ENCODE results near the gene TBC1D5.

TBC1D5 gene

DNA sequence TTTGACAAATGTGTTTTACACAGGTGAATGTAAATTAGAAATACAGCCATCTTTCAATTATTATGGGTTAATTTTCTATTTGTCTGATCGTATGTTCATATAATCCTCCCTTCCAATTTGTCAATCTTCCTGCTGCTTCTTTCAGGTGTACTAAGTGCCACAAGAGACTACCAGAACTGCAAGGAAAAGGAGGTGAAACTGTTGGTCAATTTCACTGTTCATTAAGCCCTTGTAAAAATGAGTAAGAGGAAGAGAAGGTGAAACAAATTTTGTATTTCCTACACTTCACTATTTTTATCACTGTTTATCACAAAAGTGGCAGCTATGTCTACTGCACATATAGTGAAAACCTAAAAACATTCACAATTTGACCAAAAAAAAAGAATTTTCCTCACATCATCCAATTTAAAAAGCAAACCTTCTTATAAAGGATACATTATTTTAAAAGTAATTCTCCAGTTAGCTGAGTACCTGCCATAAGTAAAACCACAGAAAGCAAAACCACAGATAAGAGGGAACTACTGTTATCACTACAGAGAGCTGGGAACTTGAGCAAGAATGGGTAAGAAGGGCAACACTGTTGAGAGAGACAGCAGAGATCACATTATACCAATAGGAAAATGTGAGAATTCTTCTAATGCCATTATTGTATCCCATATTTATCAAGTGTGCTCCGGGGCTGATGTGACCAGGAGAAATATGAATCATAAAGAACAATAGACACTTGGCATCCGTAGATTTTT, 163.0 kb downstream of the TBC1D5 start:
- H3K27me3 ChIP-seq (ENCODE audit: control insufficient read depth, insufficient read depth, low read length), result no peaks in the 10 kb centered on the region
- H3K4me1 ChIP-seq (ENCODE audit: control insufficient read depth, insufficient read depth, low read length), result no peaks in the 10 kb centered on the region
- DNase-seq (ENCODE audit: low read depth, low spot score), result no peak
- no peak overlapping the region for H3K4me3 ChIP-seq (ENCODE audit: low read length)
- no peaks in the 10 kb centered on the region for H3K9me3 ChIP-seq (ENCODE audit: control insufficient read depth, insufficient read depth, low read length)
- H3K27ac ChIP-seq (ENCODE audit: low read length), result no peak overlapping the region
- WGBS (ENCODE audit: insufficient coverage, insufficient read length), result no CpG with 5 or more reads among the region's 3 CpGs
- no peaks in the 10 kb centered on the region for H3K36me3 ChIP-seq (ENCODE audit: control insufficient read depth, insufficient read depth, low read length)

DNA sequence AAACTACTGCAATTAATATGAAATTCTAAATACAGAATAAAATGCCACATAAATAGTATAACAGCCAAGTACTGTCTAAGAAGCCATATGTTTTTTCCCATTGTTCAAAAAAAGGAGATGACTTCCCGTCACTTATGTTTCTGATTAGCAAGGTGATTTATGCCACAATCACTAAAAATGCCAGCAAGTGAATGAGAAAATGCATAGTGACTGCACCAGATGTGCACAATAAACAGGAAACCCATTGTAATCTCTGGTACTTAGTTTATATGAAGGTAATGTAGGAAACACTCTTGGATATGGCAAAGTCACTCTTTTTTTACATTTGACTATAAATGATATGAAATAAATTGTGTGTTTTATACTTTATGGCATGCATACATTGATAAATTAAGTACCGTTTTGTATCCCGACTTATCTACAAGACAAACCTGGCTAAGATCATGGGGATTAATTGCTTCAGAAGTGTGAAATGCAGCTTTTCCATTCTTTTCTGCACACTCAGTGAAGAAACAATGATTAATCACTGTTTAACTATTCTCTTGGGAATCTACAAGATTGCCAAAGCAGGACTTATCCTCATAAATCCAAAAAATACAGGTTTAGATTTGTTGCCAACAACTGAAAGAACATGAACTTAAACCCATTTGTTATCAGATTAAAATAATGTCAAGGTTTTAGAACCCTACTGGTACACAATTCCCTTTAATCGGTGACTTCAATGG, 164.5 kb downstream of the TBC1D5 start:
- Histone ChIP-seq H3K4me3 (ENCODE audit: low read length) (no peak overlapping the region), H3K4me1 (ENCODE audit: control insufficient read depth, insufficient read depth, low read length) (no peaks in the 10 kb centered on the region), H3K36me3 (ENCODE audit: control insufficient read depth, insufficient read depth, low read length) (no peaks in the 10 kb centered on the region), H3K9me3 (ENCODE audit: control insufficient read depth, insufficient read depth, low read length) (no peaks in the 10 kb centered on the region), H3K27me3 (ENCODE audit: control insufficient read depth, insufficient read depth, low read length) (no peaks in the 10 kb centered on the region), H3K27ac (ENCODE audit: low read length) (no peak overlapping the region)
- no peak for DNase-seq (ENCODE audit: low read depth, low spot score)
- WGBS (ENCODE audit: insufficient coverage, insufficient read length), result no CpG with 5 or more reads among the region's 4 CpGs

DNA sequence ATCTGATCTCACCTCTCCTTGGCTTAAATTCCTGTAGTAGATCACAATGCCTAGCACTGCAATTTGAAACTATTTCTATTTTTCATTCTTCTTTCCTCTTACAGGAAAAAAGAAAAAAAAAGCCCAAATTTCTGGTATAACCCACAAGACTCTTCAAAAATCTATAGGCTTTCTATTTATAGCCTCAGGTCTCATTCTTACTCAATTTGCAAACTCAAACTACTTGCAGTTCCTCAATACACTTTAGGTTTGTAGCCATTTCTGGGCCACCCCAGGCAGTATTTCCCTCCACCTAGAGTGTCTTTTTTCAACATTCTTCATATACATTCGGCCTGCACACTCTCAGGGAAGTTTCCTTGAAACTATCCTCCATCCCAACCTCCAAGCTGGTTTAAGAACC, 169.0 kb downstream of the TBC1D5 start:
- DNase-seq (ENCODE audit: low read depth, low spot score), result no peak
- no CpG with 5 or more reads among the region's 1 CpG for WGBS (ENCODE audit: insufficient coverage, insufficient read length)
- Histone ChIP-seq H3K27me3 (ENCODE audit: control insufficient read depth, insufficient read depth, low read length) (no peaks in the 10 kb centered on the region), H3K27ac (ENCODE audit: low read length) (no peak overlapping the region), H3K4me3 (ENCODE audit: low read length) (no peak overlapping the region), H3K9me3 (ENCODE audit: control insufficient read depth, insufficient read depth, low read length) (no peaks in the 10 kb centered on the region), H3K36me3 (ENCODE audit: control insufficient read depth, insufficient read depth, low read length) (no peaks in the 10 kb centered on the region), H3K4me1 (ENCODE audit: control insufficient read depth, insufficient read depth, low read length) (no peaks in the 10 kb centered on the region)

DNA sequence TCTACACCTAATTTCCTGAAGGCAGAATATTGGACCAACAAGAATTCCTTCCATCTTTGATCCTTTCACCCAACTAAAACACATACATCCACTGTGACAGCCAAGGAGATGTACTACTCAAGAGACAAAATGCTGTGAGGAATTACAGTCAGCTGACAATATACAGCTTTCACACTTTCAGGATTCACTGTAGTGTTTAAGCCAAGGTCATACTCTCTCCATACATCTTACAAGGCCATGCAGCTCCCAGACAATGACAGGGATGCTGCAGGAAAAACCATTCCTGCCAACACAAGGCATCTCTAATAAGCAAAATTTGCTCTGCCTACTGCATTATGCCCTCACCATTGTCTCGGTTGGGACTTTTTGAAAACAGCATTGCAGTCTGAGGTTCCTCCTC, 170.7 kb downstream of the TBC1D5 start:
- Histone ChIP-seq H3K36me3 (ENCODE audit: control insufficient read depth, insufficient read depth, low read length) (no peaks in the 10 kb centered on the region), H3K9me3 (ENCODE audit: control insufficient read depth, insufficient read depth, low read length) (no peaks in the 10 kb centered on the region), H3K27me3 (ENCODE audit: control insufficient read depth, insufficient read depth, low read length) (no peaks in the 10 kb centered on the region), H3K4me3 (ENCODE audit: low read length) (no peak overlapping the region), H3K4me1 (ENCODE audit: control insufficient read depth, insufficient read depth, low read length) (no peaks in the 10 kb centered on the region), H3K27ac (ENCODE audit: low read length) (no peak overlapping the region)
- WGBS (ENCODE audit: insufficient coverage, insufficient read length), result no CpG with 5 or more reads among the region's 1 CpG
- DNase-seq (ENCODE audit: low read depth, low spot score), result no peak

DNA sequence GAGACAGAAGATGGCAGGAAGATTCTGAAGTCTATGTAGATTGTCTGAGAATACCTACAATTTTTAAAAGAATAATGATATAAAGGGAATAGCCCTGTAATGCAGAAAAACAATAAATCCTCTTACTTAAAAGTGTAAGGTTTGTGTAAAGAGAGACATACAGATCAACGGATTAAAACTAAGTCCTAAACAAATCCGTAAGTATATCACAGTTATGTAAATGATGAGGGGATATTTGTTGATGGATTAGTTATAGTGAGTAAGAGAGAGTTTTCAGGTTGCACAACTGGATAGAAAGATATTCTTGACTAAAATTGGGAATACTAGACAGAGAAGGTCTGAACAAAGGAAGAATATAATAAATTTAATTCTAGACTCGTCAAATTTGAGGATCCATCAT, 179.6 kb downstream of the TBC1D5 start:
- Histone ChIP-seq H3K4me3 (ENCODE audit: low read length) (no peak overlapping the region), H3K27ac (ENCODE audit: low read length) (no peak overlapping the region), H3K36me3 (ENCODE audit: control insufficient read depth, insufficient read depth, low read length) (no peaks in the 10 kb centered on the region), H3K9me3 (ENCODE audit: control insufficient read depth, insufficient read depth, low read length) (no peaks in the 10 kb centered on the region), H3K27me3 (ENCODE audit: control insufficient read depth, insufficient read depth, low read length) (no peaks in the 10 kb centered on the region), H3K4me1 (ENCODE audit: control insufficient read depth, insufficient read depth, low read length) (no peaks in the 10 kb centered on the region)
- 100% methylated on average over 1 of the region's 3 CpGs for WGBS (ENCODE audit: insufficient coverage, insufficient read length)
- DNase-seq (ENCODE audit: low read depth, low spot score), result no peak

DNA sequence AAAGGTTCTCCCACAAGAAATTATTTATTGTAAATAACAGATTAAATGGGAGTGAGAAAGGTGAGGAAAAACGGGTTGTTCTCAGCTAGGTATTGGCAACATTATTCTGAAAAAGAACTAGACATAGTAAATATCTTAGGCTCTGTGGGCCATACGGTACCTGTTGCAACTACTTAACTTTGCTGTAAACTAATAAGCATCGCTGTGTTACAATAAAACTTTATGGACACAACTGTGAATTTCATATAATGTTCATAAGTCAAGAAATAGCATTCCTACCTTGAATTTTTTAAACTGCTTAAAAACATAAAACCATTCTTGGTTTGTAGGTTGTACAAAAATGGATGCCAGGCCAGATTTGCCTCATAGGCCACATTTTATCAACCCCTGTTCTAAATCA, 183.9 kb downstream of the TBC1D5 start:
- H3K4me1 ChIP-seq (ENCODE audit: control insufficient read depth, insufficient read depth, low read length), result no peaks in the 10 kb centered on the region
- DNase-seq (ENCODE audit: low read depth, low spot score), result no peak
- H3K27ac ChIP-seq (ENCODE audit: low read length), result no peak overlapping the region
- WGBS (ENCODE audit: insufficient coverage, insufficient read length), result no CpG with 5 or more reads among the region's 3 CpGs
- H3K9me3 ChIP-seq (ENCODE audit: control insufficient read depth, insufficient read depth, low read length), result no peaks in the 10 kb centered on the region
- H3K27me3 ChIP-seq (ENCODE audit: control insufficient read depth, insufficient read depth, low read length), result no peaks in the 10 kb centered on the region
- H3K36me3 ChIP-seq (ENCODE audit: control insufficient read depth, insufficient read depth, low read length), result no peaks in the 10 kb centered on the region
- no peak overlapping the region for H3K4me3 ChIP-seq (ENCODE audit: low read length)

DNA sequence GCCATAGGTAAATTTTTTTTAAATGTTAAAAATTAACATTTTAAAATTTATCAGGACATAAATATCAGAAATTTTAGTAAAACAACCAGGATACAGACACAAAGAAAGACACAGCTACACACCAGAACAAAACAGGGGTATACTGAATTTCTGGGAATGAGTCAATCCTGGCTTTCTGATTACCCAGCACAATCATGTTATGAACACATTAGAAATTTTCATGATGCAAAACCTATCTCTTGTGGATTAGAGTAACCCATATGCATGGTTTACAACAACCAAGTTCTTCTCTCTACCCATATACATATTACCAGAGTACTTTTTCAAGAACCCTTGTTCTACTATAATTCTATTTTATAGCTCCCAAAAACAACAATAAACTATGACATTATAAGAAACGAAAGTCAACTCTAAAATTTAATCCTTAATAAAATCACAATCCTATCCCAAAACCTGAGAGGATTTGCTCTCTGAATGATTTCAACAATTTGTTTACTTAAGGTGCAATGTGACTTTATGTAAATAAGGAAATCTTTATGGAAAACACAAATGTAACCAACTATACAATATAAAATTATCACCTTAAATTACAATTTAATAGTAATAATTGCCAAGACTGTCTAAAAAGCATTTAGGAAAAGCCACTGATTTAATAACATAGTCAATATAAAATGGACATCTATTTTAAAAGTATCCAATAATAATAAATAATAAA, 184.5 kb downstream of the TBC1D5 start:
- no peak for DNase-seq (ENCODE audit: low read depth, low spot score)
- H3K9me3 ChIP-seq (ENCODE audit: control insufficient read depth, insufficient read depth, low read length), result no peaks in the 10 kb centered on the region
- H3K4me1 ChIP-seq (ENCODE audit: control insufficient read depth, insufficient read depth, low read length), result no peaks in the 10 kb centered on the region
- H3K27ac ChIP-seq (ENCODE audit: low read length), result no peak overlapping the region
- no peaks in the 10 kb centered on the region for H3K36me3 ChIP-seq (ENCODE audit: control insufficient read depth, insufficient read depth, low read length)
- WGBS (ENCODE audit: insufficient coverage, insufficient read length), result 100% methylated on average over 1 of the region's 1 CpG
- H3K4me3 ChIP-seq (ENCODE audit: low read length), result no peak overlapping the region
- no peaks in the 10 kb centered on the region for H3K27me3 ChIP-seq (ENCODE audit: control insufficient read depth, insufficient read depth, low read length)

DNA sequence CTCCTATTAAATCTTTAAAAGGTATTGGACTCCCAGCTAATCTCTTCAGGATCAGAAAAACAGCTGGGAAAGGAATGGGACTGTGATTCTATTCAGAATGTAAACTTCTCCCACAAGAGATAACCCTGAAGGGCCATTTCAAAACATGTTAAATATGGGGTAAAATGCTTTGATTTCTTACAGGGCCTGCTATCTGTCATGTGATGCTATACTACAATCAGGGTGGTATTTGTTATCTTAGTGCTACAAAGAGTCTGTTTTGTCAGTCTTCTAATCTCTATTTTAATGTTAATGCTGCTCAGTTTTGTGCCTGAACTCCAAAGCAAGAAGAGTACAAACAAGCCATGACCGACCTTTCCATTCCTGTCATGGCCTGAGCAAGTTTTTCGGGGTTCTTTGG, 186.9 kb downstream of the TBC1D5 start:
- no peak overlapping the region for H3K4me3 ChIP-seq (ENCODE audit: low read length)
- WGBS (ENCODE audit: insufficient coverage, insufficient read length), result no CpG with 5 or more reads among the region's 2 CpGs
- no peaks in the 10 kb centered on the region for H3K9me3 ChIP-seq (ENCODE audit: control insufficient read depth, insufficient read depth, low read length)
- H3K27ac ChIP-seq (ENCODE audit: low read length), result no peak overlapping the region
- no peaks in the 10 kb centered on the region for H3K4me1 ChIP-seq (ENCODE audit: control insufficient read depth, insufficient read depth, low read length)
- DNase-seq (ENCODE audit: low read depth, low spot score), result no peak
- H3K36me3 ChIP-seq (ENCODE audit: control insufficient read depth, insufficient read depth, low read length), result no peaks in the 10 kb centered on the region
- H3K27me3 ChIP-seq (ENCODE audit: control insufficient read depth, insufficient read depth, low read length), result no peaks in the 10 kb centered on the region

DNA sequence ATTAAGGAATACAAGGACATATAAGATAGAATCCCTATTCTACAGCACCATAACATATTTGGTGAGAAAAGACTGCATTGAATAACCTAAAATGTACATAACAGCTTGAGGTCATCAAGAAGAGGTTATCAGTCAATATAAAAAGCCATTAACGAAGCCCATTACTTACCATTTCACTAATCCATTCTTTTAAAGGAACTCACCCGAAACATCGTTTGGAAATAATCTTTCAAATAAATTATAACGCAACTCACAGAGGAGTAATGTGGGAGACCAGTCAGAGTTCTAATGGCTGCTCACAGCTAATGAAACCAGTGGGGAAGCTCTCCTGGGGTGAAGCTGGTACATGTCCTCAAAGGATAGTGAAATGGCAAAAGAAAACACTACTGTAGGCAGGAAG, 188.4 kb downstream of the TBC1D5 start:
- Histone ChIP-seq H3K4me3 (ENCODE audit: low read length) (no peak overlapping the region), H3K4me1 (ENCODE audit: control insufficient read depth, insufficient read depth, low read length) (no peaks in the 10 kb centered on the region), H3K9me3 (ENCODE audit: control insufficient read depth, insufficient read depth, low read length) (no peaks in the 10 kb centered on the region), H3K36me3 (ENCODE audit: control insufficient read depth, insufficient read depth, low read length) (no peaks in the 10 kb centered on the region), H3K27ac (ENCODE audit: low read length) (no peak overlapping the region), H3K27me3 (ENCODE audit: control insufficient read depth, insufficient read depth, low read length) (no peaks in the 10 kb centered on the region)
- DNase-seq (ENCODE audit: low read depth, low spot score), result no peak
- 100% methylated on average over 3 of the region's 4 CpGs for WGBS (ENCODE audit: insufficient coverage, insufficient read length)

DNA sequence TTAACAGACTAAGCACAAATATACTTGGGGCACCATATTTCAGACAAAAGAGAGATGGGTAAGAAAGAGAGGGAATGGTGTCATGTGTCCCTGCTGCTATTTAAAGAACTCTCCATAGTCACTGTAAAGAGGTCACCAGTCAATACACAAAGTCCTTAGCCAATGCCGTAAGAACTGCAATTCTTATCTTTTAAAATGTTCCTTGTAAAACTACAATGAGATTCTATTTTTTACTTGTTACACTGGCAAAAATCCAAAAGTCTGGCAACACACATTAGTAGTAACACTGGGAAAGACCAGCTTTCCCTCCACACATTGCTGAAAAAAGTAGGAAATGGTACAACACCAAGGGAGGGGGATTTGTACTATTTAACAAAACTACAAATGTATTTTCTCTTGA, 189.4 kb downstream of the TBC1D5 start:
- no peaks in the 10 kb centered on the region for H3K36me3 ChIP-seq (ENCODE audit: control insufficient read depth, insufficient read depth, low read length)
- no CpG with 5 or more reads among the region's 1 CpG for WGBS (ENCODE audit: insufficient coverage, insufficient read length)
- H3K4me1 ChIP-seq (ENCODE audit: control insufficient read depth, insufficient read depth, low read length), result no peaks in the 10 kb centered on the region
- no peaks in the 10 kb centered on the region for H3K9me3 ChIP-seq (ENCODE audit: control insufficient read depth, insufficient read depth, low read length)
- no peak overlapping the region for H3K4me3 ChIP-seq (ENCODE audit: low read length)
- no peak for DNase-seq (ENCODE audit: low read depth, low spot score)
- no peaks in the 10 kb centered on the region for H3K27me3 ChIP-seq (ENCODE audit: control insufficient read depth, insufficient read depth, low read length)
- H3K27ac ChIP-seq (ENCODE audit: low read length), result no peak overlapping the region

Data from iPS DF 6.9 (cell line).